Spleen (tissue), 7 donors: ENCODE data around the gene ADRA2B.
A peak's percentile ranks its signal among the peaks of the same experiment; 100 is the strongest.

ENCODE experiments used
- CTCF ChIP-seq, 11 experiments: fragments of 200-600 bp in 7 of 11; fragments of 450-650 bp in 4 of 11; sonication (generic) in 4 of 11; IDR thresholded peaks in 8 of 11; conservative IDR thresholded peaks in 3 of 11; 1 replicate in 7 of 11; 2 replicates in 4 of 11; pipeline versions ENCODE4 v1.4.0 to v1.8.0; 2016 to 2021; ENCODE audit warnings: antibody characterized with exemption in 11 of 11, inconsistent platforms in 4 of 11, mild to moderate bottlenecking in 1 of 11
- POLR2AphosphoS5 ChIP-seq, 3 donors: sonication (generic); formaldehyde crosslinking; IDR thresholded peaks; one replicate each; pipeline ENCODE4 v1.5.1; 2017; ENCODE audit warnings: antibody characterized with exemption in 3 of 3
- donor health status: DM: no; HTN: no; CAD: no; lungs with moderate emphysema.
- donor health status: DM: no; HTN: no; CAD: no.
- donor health status: DM: no; HTN: no; CAD: no.

- TF ChIP-seq CTCF (IDR thresholded peaks at IDR 0.05 in 8 of 11, conservative IDR thresholded peaks at IDR 0.05 in 3 of 11) (no peak), POLR2AphosphoS5 (IDR thresholded peaks at IDR 0.05) (peak; percentile 63 to 79 (median 78))
Measured at GRCh38 chr2:96157649-96158553, 41.5 kb upstream of the ADRA2B start.
